ENCODE data around the gene E2F4. TPM values are rescaled to one million over a fixed set of nuclear protein-coding genes. Genes with fewer than 3 reads are reported as not detected.

Gene E2F4
- total and polyA plus RNA-seq, 11 donors: 25.2 to 71.3 (median 33.7) TPM

GRCh38 chr16:67179421-67180080 is 12.4 kb upstream of the E2F4 start:
- H3K9me3 ChIP-seq: no peaks in the 10 kb centered on the region
- DNase-seq (no peak), ATAC-seq (no peak)
- 86 to 97% (median 93%) methylated on average over 6 to 13 of the region's 13 CpGs for WGBS, 4 donors
- peaks cover 0 to 2% (median 0%) of the 10 kb centered on the region in 9 donors for H3K27me3 ChIP-seq
- H3K4me1 ChIP-seq: peaks cover 5 to 54% (median 30%) of the 10 kb centered on the region in 12 donors
- intact Hi-C loops (cut with DNase I): loop anchor here in 3 of 10 donors (10.0 kb wide), 2 partner anchors 65 to 205 kb away; no protein-coding TSS in a partner anchor
- H3K27ac ChIP-seq: no peak overlapping the region
- no peak for TF ChIP-seq CTCF (IDR thresholded peaks at IDR 0.05)
- no peak for TF ChIP-seq POLR2A (IDR thresholded peaks at IDR 0.05)
- H3K4me3 ChIP-seq: no peak overlapping the region
- peaks cover 0 to 13% (median 0%) of the 10 kb centered on the region in 9 donors for H3K36me3 ChIP-seq

GRCh38 chr16:67180166-67180565 is 11.8 kb upstream of the E2F4 start:
- peaks cover 0 to 54% (median 30%) of the 10 kb centered on the region in 12 donors for H3K4me1 ChIP-seq
- H3K27me3 ChIP-seq: no peaks in the 10 kb centered on the region
- no peaks in the 10 kb centered on the region for H3K9me3 ChIP-seq
- ATAC-seq (no peak), DNase-seq (no peak)
- intact Hi-C loops (cut with DNase I): loop anchor here in 3 of 10 donors (10.0 kb wide), 1 partner anchor 205 kb away; no protein-coding TSS in a partner anchor
- no peak overlapping the region for H3K27ac ChIP-seq
- 93 to 97% (median 95%) methylated on average over 9 to 16 of the region's 16 CpGs for WGBS, 4 donors
- no peak overlapping the region for H3K4me3 ChIP-seq
- TF ChIP-seq CTCF (IDR thresholded peaks at IDR 0.05): no peak
- no peak for TF ChIP-seq POLR2A (IDR thresholded peaks at IDR 0.05)
- H3K36me3 ChIP-seq: peaks cover 0 to 9% (median 0%) of the 10 kb centered on the region in 9 donors

- WGBS, 4 donors: 47 to 58% (median 53%) methylated on average over 2 of the region's 2 CpGs
- Histone ChIP-seq H3K27ac (peak overlapping the region in 3 of 12 donors; percentile 5 to 55 (median 38)), H3K4me3 (no peak overlapping the region), H3K9me3 (no peaks in the 10 kb centered on the region), H3K4me1 (peaks cover 0 to 63% (median 32%) of the 10 kb centered on the region in 12 donors), H3K27me3 (no peaks in the 10 kb centered on the region), H3K36me3 (peaks cover 0 to 4% (median 0%) of the 10 kb centered on the region in 9 donors)
- intact Hi-C loops (cut with DNase I): loop anchor here in 3 of 10 donors (10.0 kb wide), 1 partner anchor 207 kb away; no protein-coding TSS in a partner anchor
- TF ChIP-seq CTCF (IDR thresholded peaks at IDR 0.05) (no peak), POLR2A (IDR thresholded peaks at IDR 0.05) (no peak)
- ATAC-seq (no peak), DNase-seq (no peak)
These were observed 10.6 kb upstream of the E2F4 start for GRCh38 chr16:67181346-67181745.

- ATAC-seq: no peak
- H3K27me3 ChIP-seq: no peaks in the 10 kb centered on the region
- H3K4me1 ChIP-seq: peaks cover 0 to 63% (median 31%) of the 10 kb centered on the region in 12 donors
- intact Hi-C loops (cut with DNase I): loop anchor here in 5 of 10 donors (2.0 to 10.0 kb wide), 3 partner anchors 21 to 207 kb away; partner anchors contain the start of gene TMEM208 (in 1 of the 5)
- DNase-seq: no peak
- H3K36me3 ChIP-seq: no peaks in the 10 kb centered on the region
- TF ChIP-seq POLR2A (IDR thresholded peaks at IDR 0.05): no peak
- no peak for TF ChIP-seq CTCF (IDR thresholded peaks at IDR 0.05)
- 83 to 94% (median 91%) methylated on average over 2 of the region's 2 CpGs for WGBS, 4 donors
- no peak overlapping the region for H3K27ac ChIP-seq
- no peaks in the 10 kb centered on the region for H3K9me3 ChIP-seq
- H3K4me3 ChIP-seq: no peak overlapping the region
These were observed 9.7 kb upstream of the E2F4 start for GRCh38 chr16:67182288-67182687.

All from heart left ventricle (tissue), 16 donors.